ENCODE results near the gene TENM4.

DNA sequence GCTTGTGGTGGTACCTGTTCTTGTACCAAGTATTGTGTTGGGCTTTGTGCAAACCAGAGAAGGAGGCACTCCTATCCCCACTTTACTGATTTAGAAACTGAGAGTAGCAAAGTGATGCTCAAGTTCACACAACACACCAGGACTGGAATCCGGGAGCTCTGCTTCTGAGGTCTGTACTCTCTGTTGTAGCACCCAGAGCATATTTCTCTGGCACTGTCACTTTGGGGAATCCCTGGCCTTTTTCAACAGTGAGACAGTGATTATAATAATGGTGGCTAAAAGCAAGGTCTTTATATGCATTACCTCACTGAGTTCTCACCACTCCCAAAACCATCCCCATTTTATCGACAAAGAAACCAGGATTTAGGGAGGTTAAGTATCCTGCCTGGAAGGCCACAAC, 362.4 kb downstream of the TENM4 start:
- TF ChIP-seq ARNTL (CRISPR knock-in tag; IDR thresholded peaks at IDR 0.05; ENCODE audit: borderline replicate concordance, low read depth) = no peak
- no peak for TF ChIP-seq SNAI2 (CRISPR knock-in tag; IDR thresholded peaks at IDR 0.05)
- TF ChIP-seq ZNF8 (CRISPR knock-in tag; IDR thresholded peaks at IDR 0.05) = no peak
- TF ChIP-seq, protein P1, sequence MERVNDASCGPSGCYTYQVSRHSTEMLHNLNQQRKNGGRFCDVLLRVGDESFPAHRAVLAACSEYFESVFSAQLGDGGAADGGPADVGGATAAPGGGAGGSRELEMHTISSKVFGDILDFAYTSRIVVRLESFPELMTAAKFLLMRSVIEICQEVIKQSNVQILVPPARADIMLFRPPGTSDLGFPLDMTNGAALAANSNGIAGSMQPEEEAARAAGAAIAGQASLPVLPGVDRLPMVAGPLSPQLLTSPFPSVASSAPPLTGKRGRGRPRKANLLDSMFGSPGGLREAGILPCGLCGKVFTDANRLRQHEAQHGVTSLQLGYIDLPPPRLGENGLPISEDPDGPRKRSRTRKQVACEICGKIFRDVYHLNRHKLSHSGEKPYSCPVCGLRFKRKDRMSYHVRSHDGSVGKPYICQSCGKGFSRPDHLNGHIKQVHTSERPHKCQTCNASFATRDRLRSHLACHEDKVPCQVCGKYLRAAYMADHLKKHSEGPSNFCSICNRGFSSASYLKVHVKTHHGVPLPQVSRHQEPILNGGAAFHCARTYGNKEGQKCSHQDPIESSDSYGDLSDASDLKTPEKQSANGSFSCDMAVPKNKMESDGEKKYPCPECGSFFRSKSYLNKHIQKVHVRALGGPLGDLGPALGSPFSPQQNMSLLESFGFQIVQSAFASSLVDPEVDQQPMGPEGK (CRISPR knock-in tag; IDR thresholded peaks at IDR 0.05; ENCODE audit: borderline replicate concordance) = no peak
